ENCODE results near the gene C10orf53. TPM values are rescaled to one million over a fixed set of nuclear protein-coding genes. Genes with fewer than 3 reads are reported as not detected.

Gene C10orf53
- total RNA-seq, 1 donor from 2014 or later, result not detected

- Histone ChIP-seq H3K27me3 (ENCODE audit: control insufficient read depth, insufficient read depth, low read length) (no peaks in the 10 kb centered on the region), H3K4me3 (ENCODE audit: low read depth, low read length) (no peak overlapping the region), H3K36me3 (ENCODE audit: control insufficient read depth, insufficient read depth, low read length) (no peaks in the 10 kb centered on the region)
- FAIRE-seq, result no peak
- TF ChIP-seq CTCF (IDR thresholded peaks at IDR 0.05; ENCODE audit: insufficient read depth, low read length, severe bottlenecking), result no peak
- DNase-seq (ENCODE audit: low read depth), result no peak
Measured at GRCh38 chr10:49737474-49738201, 58.2 kb downstream of the C10orf53 start.

- FAIRE-seq (no peak), DNase-seq (ENCODE audit: low read depth) (no peak)
- TF ChIP-seq CTCF (IDR thresholded peaks at IDR 0.05; ENCODE audit: insufficient read depth, low read length, severe bottlenecking), result no peak
- Histone ChIP-seq H3K4me3 (ENCODE audit: low read depth, low read length) (no peak overlapping the region), H3K27me3 (ENCODE audit: control insufficient read depth, insufficient read depth, low read length) (no peaks in the 10 kb centered on the region), H3K36me3 (ENCODE audit: control insufficient read depth, insufficient read depth, low read length) (no peaks in the 10 kb centered on the region)
Measured at GRCh38 chr10:49738616-49739360, 59.3 kb downstream of the C10orf53 start.

GRCh38 chr10:49739426-49739825 is 60.0 kb downstream of the C10orf53 start:
- FAIRE-seq, result no peak
- H3K4me3 ChIP-seq (ENCODE audit: low read depth, low read length), result no peak overlapping the region
- no peak for TF ChIP-seq CTCF (IDR thresholded peaks at IDR 0.05; ENCODE audit: insufficient read depth, low read length, severe bottlenecking)
- DNase-seq (ENCODE audit: low read depth), result no peak
- no peaks in the 10 kb centered on the region for H3K27me3 ChIP-seq (ENCODE audit: control insufficient read depth, insufficient read depth, low read length)
- H3K36me3 ChIP-seq (ENCODE audit: control insufficient read depth, insufficient read depth, low read length), result no peaks in the 10 kb centered on the region

GRCh38 chr10:49740346-49741107 is 61.1 kb downstream of the C10orf53 start:
- no peak for DNase-seq (ENCODE audit: low read depth)

More at GRCh38 chr10:49740346-49741107, 61.1 kb downstream of the C10orf53 start:
- FAIRE-seq, result no peak
- TF ChIP-seq CTCF (IDR thresholded peaks at IDR 0.05; ENCODE audit: insufficient read depth, low read length, severe bottlenecking), result no peak
- no peaks in the 10 kb centered on the region for H3K27me3 ChIP-seq (ENCODE audit: control insufficient read depth, insufficient read depth, low read length)
- no peak overlapping the region for H3K4me3 ChIP-seq (ENCODE audit: low read depth, low read length)
- H3K36me3 ChIP-seq (ENCODE audit: control insufficient read depth, insufficient read depth, low read length), result no peaks in the 10 kb centered on the region

All from bronchial epithelial cell (primary cell).